ENCODE data around the gene HK1.

DNA sequence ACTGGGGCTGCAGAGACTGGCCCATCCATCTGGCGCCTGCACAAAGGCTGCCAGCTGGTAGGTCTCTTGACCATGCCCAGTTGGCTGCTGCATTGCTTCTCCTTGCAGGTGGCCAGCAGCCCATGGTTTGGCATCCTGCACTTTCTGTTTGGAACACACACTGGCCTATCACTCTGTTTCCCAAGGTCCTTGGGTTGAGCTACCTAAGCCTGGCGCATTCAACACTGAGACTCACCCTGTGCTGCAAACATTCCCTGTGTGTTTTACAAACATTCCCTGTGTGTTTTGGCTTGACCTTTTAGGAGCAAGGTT lies 83.0 kb downstream of the HK1 start:
- TF ChIP-seq CTCF (IDR thresholded peaks at IDR 0.05; ENCODE audit: low read length) (no peak), EZH2 (IDR thresholded peaks at IDR 0.05; ENCODE audit: borderline replicate concordance, low read length) (no peak)
